GM12873 (cell line): Measurements from ENCODE around the gene MEAK7.

ENCODE experiments used
- CTCF ChIP-seq: IDR thresholded peaks from 2 replicates; pipeline ENCODE4 v1.5.1; 2012; ENCODE audit warnings: low read depth, mild to moderate bottlenecking, moderate library complexity, low read length, control low read depth; ENCODE audit not compliant: insufficient read depth; ENCODE audit errors: missing control alignments

MEAK7 gene

GRCh38 chr16:84475643-84476240 is 28.7 kb downstream of the MEAK7 start:
- no peak for TF ChIP-seq CTCF

- TF ChIP-seq CTCF, result no peak
Measured at GRCh38 chr16:84471966-84472365, 32.5 kb downstream of the MEAK7 start.

- TF ChIP-seq CTCF, result no peak
Measured at GRCh38 chr16:84471316-84471715, 33.1 kb downstream of the MEAK7 start.

- TF ChIP-seq CTCF, result no peak
Measured at GRCh38 chr16:84467709-84468108, 36.8 kb downstream of the MEAK7 start.

GRCh38 chr16:84467256-84467655 is 37.2 kb downstream of the MEAK7 start:
- TF ChIP-seq CTCF, result no peak

- TF ChIP-seq CTCF, result no peak
Measured at GRCh38 chr16:84466692-84467091, 37.8 kb downstream of the MEAK7 start.

GRCh38 chr16:84465154-84465553 is 39.3 kb downstream of the MEAK7 start:
- TF ChIP-seq CTCF, result no peak
